ENCODE results near the gene KLHL3.
A peak's percentile ranks its signal among the peaks of the same experiment; 100 is the strongest.

Gene KLHL3

DNA sequence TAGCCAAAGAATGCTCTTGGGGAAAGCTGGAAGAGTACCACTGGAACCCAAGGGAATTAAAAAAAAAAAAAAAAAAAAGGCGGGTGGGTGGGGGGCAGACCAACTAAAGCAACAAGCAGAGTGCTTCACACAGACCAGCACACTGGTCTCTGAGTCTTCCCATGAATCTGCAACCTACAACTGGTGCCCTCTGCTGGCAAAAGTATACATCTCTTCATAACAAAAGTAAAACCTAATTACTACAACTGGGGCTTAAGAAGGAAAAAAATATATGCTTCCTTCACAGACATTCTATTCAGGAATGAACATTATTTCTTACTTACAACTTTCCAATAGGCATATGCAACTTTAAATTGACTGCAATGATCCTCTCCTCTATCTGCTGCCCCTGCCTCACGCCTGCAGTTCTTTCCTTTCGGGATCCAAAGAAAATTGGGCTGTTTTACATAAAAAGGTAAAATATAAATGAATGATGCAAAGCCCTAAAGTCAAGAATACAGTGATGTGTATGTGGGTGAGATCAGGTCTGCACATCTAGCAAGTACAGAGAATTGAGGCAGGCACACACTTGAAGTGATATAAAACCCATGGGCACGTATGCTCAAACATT is 7.2 kb upstream of the KLHL3 start:
- DNase-seq (ENCODE audit: low read depth), result peak; percentile 20

DNA sequence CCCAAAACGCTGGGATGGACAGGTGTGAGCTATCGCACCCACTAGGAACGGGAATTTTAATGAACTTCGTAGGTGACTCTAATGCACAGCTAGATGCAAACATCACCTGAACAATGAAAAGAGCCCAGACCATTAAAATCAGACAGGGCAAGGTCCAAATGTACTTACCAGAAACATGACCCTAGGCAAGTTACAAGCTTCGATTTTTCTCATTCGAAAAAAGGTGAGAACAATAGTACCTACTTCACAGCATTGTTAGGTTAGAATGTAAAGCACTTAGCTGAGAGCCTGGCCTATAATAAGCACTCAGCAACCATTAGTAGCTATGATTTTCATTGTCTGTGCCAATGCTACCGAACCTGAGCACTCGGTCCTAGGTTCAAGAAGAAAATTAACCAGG is 5.8 kb upstream of the KLHL3 start:
- no peak for DNase-seq (ENCODE audit: low read depth)

DNA sequence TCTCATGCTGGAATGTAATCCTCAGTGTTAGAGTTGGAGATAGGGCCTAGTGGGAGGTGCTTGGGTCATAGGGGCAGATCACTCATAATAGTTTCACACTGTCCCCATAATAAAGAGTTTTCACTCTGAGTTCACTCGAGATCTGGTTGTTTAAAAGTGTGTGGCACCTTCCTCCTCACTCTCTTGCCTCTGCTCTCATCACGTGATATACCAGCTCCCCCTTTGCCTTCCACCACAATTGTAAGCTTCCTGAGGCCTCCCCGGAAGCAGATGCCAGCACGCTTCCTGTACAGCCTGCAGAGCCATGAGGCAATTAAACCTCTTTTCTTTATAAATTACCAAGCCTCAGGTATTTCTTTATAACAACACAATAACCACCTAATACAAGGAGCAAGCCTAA is 3.8 kb upstream of the KLHL3 start:
- no peak for DNase-seq (ENCODE audit: low read depth)

DNA sequence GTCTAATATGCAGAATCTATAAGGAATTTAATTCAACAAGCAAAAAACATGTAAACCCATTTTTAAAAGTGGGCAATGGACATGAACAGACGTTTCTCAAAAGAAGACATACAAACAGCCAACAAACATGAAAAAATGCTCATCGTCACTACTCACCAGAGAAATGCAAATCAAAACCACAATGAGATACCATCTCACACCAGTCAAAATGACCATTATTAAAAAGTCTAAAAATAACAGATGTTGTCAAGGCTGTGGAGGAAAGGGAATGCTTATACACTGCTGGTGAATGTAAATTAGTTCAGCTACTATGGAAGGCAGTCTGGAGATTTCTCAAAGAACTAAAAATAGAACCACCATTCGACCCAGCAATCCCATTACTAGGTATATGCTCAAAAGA is 3.1 kb upstream of the KLHL3 start:
- no peak for DNase-seq (ENCODE audit: low read depth)

DNA sequence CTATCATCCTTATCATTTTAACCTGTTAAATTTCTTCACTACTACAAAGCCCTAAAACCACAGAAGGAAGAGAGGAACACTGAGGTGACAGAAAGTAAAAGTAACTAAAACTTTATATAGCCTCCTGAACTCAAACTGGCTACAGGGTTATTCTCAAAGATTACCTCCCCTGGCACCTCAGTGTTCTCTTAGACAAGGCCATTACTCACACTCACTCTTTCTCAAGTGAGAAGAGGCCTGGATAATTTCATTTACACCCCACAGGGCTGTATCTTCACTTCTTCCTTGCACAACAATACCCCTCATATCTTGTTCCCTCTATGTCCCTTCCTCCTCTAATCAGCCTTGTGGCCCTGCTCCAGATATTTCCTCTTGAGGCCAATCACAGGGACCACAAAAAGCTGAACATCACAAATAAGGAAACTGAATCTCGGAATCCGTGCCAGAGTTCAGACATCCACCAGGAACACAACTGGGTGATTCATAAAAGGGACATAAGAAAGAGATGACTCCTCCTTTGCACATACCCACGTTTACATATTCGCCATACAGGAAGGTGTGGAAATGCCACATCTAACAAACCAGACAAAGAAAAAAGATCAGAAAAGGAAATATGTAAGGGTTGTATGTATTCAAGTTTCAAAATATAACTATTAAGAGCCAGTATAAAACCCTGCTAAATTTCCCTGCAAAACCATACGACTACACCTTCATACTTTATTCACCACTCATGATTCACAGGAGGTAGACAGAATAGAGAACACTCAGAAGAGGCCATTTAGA is 1.7 kb upstream of the KLHL3 start:
- DNase-seq (ENCODE audit: low read depth), result no peak

DNA sequence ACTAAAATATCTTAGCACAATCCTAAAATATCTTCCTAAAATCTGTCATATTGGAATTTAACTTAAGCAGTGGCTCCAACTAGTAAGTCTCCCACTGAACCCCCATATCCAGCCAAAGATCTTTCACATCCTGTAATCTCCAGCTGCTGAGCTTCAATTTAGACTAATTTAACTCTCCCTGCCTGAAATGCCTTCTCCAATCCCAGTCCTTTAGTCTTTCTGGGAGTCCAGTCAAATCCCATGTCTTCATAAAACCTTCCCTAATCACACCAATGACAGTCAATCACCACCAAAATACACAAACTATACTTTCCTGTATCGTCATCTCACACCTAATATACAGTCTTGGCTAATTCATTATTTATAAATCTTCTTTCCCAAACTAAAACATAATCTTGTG is 607 bp upstream of the KLHL3 start:
- no peak for DNase-seq (ENCODE audit: low read depth)

DNA sequence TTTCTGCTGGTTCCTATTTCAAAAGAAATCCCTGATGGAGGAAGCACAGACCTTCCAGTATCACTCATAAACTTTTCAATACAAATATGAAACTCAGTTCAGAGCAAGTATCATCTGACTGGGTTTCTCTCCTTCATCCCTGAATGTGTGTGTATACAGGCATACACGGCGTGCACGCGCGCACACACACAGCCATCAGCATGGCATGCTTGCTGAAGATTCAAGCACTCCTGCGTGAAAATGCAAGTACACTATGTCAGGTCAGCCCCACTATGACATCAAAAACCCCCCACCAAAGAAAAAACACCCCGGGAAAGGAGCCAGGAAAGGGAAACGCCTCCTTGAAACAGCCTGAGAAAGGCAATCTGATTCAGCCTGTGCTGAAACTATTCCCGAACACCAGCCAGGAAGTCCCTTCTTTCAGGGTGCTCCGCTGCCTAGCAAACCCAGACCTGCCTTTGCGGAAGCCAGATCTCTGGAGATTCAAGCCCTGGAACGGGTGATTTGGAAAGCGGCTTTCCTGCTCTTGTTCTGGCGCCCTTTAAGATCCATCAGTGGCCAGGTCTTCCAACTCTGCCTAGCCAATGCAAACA is 831 bp downstream of the KLHL3 start:
- DNase-seq (ENCODE audit: low read depth), result no peak

DNA sequence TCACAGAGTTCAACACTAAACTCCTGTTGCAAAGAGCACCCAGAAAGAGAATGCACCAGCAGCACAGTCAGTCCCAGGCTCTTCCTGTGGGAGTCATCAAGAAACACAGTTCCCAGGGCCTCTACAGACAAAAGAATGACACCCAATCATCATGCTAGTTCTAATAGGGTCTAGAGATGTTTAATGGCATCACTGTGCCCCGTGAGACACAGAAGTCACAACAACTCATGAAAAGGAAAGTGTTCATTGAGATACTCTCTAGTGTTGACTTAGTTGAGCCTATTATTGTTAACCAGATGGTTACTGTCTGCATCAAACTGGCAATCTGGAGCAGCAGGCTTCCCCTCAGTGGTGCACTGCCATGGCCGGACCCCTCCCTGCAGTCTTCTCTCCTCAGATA is 1.6 kb downstream of the KLHL3 start:
- no peak for DNase-seq (ENCODE audit: low read depth)

DNA sequence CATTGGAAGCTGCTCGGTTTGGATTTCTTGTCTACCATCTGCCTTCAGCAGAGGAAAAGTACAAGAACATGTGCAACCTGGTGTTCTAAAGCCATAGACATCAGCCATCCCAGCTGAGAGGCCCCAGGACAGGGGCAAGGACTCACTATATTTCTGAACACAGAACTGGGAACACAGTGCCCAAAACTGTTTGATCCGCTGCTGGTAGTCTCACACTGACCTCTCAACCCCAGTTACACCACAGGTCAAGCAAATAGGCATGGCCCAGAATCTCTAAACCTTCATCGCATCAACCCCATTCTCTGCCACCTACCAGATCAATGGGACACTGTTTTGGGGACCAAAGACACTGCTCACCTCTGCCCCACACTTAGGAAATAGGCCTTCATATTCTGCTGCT is 2.0 kb downstream of the KLHL3 start:
- DNase-seq (ENCODE audit: low read depth), result no peak

DNA sequence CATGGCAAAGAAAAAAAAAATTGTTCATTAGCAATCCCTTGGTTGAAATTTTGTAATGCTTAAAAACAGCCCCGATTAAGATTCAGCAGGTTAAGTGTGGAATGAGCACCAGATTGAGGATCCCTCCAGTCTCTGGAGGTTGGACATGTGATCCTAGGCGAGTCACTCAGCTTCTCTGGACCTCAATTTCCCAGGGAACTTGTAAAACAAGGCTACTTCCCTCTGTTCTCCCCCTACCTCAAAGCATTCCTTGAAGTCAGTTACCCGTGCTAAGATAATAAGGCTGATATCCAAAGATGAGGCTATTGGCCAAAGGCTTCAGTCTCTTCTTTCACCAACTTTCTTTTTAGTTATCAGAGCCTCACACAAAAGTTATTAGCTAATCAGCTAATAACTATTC is 2.9 kb downstream of the KLHL3 start:
- no peak for DNase-seq (ENCODE audit: low read depth)

DNA sequence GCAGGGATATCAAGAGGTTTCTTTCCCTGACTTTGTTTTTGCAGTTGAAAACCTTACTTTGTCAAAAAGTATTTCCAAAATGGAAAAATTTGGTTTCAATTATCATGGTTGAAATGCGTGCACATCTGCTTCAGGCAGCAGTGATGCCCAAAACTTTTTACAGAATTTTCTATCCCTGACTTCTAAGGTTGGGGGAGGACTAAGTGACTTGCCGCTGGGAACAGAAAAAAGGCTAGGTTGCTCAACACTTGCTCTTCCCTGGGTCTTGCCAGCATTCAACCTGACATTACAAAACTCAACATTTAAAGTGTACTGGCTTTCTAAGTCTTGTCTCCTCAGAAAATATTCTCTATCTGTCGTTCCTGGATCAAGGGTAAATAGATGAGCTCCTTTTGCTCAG is 4.7 kb downstream of the KLHL3 start:
- no peak for DNase-seq (ENCODE audit: low read depth)

DNA sequence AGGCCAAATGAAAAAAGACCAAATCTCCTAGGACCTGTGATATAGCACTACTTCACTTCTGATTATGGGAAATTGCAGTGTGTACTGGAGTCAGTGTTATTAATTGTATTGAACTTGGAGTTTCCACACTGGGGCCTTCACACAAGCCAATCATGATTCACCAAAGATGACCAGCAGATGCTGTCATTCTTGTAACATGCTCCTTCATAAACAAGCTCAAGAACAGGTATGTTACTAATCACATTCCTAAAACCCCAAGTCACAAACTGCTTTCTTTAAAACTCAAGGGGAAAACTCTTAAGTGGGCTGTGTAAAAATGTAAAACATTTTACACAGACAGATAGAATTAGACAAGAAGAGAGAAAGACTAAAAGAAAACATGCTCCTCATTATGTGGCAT is 5.6 kb downstream of the KLHL3 start:
- DNase-seq (ENCODE audit: low read depth), result no peak

DNA sequence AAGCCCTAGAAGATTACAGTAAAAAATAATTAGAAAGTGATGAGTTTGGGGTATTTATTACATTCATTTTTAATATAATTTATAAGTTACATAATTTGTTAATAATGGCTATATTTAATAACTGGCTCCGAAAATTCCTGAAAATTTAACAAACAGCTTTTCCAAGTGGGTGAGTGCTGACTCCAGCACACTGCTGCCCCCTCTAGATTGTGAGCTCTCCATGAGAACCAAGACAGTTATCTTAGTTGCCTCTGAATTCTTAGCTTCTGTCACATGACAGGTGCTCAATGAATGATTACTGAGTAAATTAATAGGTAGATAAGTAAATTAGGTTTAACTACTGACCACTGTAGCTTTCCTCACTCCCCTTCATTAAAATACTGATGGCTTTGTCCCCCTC is 7.8 kb downstream of the KLHL3 start:
- DNase-seq (ENCODE audit: low read depth), result no peak

DNA sequence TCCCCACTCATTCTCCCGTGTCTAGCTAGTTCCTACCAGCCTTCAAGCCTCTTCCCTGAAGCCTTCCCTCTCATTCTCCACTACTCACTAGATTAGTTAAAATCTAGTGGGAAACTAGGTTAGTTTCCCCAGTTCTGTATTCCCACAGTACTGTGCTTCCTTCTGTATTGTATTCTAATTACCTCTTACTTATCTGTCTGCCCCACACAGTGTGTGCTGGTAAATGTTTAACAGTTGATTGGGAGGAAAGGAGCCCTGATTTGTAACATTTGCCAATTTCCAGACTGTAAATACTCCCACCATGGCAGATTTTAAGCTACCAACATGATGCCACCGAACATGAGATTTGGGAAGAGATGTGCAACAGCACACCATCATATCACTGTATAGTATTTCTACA is 8.3 kb downstream of the KLHL3 start:
- DNase-seq (ENCODE audit: low read depth), result no peak

DNA sequence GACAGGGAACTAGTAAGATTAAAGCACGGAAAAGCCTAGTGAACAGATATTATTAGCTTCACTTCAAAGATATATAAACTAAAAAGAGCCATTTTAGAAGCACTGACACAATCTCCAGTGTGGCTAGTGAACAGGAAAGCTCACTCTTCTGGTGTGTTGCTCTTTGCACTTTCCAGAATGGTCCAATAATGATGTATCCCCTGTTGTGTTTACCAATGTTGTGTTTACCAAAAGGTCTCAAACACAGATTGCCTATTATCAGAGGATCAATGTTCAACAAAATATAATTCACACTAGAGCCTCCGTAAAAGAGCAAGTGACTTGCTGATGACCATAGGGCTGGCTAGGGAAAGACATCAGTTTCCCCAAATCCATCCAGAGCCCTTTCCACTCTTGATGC is 11.6 kb downstream of the KLHL3 start:
- DNase-seq (ENCODE audit: low read depth), result no peak

DNA sequence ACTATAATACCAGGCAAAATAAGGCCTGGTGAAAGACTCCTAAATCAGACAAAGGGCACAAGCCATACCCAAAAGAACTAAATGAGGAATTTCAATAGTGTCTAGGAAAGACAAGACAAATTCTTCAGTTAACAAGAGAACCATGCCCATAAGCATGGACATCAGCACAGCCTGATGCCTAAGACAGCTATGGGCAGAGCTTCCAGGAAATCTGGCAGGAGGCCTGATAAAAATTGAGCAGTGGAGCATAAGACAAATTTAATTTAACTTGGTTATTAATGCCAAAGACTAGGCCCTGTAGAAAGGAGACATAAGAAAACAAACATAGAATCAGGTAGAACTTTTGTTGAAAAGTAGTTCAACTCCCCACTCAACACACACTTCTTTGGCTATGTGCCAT is 17.3 kb downstream of the KLHL3 start:
- DNase-seq (ENCODE audit: low read depth), result no peak

DNA sequence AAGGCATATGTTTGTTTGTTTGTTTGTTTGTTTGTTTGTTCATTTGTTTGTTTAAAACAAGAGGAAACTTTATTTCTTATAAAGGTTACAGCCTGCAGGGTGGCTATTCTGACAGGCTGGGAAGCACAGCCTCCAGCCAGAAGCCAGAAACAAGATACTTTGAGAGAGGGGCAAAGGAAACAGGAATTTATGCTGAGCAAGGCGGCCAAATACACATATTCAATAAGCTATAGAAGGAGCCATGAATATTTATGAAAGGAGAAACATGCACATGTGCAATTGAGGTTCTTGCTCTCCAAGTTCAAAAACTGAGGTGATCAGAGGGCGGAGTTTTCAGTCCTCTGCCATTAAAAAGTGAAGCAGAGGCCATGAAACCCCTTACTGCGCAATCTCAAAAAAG is 19.6 kb downstream of the KLHL3 start:
- DNase-seq (ENCODE audit: low read depth), result no peak

DNA sequence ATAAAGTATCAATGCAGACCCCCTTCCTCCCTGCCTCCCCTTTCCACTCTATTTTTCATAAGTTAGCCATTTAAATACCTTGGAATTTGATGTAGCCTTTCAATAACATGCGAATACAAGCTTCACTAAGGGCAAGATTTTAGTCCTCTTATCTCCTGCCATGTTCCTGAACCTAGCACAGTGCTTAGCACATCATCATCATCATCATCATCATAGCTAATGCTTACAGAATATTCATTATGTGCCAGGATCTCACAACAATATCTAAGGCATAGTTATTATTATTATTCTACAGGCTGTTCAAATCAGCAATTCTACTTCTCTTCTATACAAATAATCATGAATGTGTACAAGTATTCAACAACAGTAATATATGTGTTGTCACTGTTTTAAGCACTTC is 20.4 kb downstream of the KLHL3 start:
- DNase-seq (ENCODE audit: low read depth), result no peak

DNA sequence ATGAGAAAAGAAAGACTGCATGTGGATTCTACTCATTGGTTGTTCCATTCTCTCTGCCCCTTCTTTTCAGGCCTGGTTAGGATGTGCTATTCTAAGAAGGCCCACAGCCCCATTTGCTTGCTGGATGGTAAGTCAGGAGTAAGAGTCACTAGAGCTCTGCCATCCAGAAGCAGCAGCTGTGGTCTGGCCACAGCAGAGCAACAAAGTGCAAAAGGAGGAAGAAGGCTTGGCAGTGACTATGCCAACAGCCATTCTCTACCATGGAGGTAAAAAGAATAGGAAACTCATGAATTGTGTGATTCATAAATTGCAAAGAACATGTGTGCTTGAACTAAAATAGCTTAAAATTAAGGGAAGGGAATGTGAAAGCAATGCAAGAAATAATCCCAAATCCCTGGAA is 20.9 kb downstream of the KLHL3 start:
- DNase-seq (ENCODE audit: low read depth), result no peak

DNA sequence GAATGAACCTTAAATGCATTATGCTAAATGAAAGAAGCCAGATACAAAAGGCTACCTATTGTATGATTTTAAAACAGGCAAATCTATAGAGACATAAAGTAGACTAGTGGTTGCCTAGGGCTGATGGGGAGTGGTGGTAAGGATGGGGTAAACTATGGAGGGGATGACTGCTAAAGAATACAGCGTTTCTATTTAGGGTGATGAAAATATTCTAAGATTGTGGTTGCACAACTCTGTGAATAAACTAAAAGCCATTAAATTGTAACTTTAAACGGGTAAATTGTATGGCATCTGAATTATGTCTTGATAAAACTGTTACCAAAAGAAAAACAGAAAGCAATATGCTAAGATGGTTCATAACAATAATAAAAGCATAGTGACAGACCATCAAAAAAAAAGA is 21.4 kb downstream of the KLHL3 start:
- DNase-seq (ENCODE audit: low read depth), result no peak

DNA sequence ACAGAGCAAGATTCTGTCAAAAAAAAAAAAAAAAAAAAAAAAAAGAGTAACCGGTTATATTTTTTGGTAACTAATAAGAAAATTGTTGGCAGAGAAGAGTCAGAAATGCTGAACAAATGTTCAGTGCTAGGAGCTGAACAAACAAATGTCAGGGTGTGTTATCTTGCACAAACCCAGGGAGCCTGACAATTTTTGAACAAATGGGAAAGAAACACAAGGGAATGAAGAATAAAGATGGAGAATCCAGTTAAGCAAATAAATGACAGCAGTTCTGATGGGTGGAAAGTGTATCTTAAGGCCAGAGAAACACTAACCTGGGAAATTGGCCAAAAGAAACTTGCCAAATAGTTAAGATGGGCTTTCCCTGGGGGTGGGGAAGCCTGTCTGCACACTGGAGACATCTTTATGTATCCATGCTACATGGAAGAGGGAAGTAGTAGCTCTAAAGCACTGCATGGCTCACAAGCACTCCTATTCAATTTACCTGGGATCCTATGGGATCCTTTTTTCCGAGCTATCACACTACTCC is 23.7 kb downstream of the KLHL3 start:
- no peak for DNase-seq (ENCODE audit: low read depth)

DNA sequence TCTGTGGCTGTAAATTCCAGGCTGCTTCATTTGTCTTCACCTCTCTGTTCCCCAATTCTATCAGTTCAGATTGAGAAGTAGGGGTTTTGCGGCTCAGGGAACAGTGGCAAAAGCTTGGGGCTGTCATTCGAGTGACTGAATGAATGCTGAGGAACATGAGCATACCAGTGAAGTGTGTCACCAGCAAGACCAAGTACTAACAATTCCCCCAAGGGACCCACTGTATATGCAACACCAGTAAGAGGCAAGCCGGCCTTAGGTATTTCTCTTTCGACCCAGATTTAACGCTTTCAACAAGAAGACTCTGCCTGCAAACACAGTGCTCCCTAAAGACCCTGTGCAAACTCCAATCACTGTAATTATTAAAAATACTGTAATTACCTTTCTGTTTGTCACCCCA is 25.8 kb downstream of the KLHL3 start:
- no peak for DNase-seq (ENCODE audit: low read depth)

DNA sequence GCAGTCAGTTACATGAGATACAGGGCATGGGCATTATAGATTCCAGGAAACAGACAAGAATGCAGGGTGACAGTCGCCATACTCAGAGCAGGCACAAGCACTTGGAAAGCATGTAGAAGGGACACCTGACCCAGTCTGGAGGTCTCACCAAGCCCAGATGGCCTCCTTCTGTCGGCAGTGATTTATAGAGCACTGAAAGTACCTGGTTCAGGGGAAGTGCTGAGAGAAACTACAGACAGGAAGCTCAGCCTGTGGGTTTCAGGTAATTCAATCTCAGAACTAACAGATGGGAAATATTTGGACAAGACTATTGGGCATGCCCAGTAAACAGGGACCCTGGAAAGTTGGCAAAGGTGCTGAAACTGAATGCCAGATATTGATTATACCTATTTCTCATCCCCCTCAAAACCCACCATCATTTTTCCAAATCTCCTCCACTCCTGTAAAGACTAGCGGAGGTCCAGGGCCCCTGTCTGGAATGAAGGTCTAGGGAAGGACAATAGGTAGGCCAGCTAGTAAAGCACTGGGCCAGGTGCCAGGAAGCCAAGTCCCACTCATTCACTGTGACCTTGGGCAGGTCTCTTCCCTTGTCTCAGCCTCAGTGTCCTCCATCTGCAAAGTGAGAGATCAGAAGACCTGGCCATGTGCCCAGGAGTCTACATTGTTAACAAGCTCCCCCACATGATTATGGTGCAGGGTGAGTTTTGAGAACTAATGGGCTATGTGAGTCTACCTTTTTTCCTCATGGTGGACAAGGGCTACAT is 26.9 kb downstream of the KLHL3 start:
- DNase-seq (ENCODE audit: low read depth), result no peak

Data from stimulated activated CD8-positive, alpha-beta memory T cell treated with anti-CD3 and anti-CD28 coated beads, Interleukin-7, amount 100 ng/mL, for 24 hours (primary cell).